GM23338 (cell line): ENCODE results near the gene ALMS1. TPM values are rescaled to one million over a fixed set of nuclear protein-coding genes. Genes with fewer than 3 reads are reported as not detected.

ENCODE experiments used
- ATAC-seq: fragments of 200-7000 bp; cut with Tn5 transposase; 3 replicates; pipeline ENCODE4 v1.9.1; 2020
- DNase-seq: peaks from one replicate; pipeline ENCODE4 v3.0.0-alpha.2; 2015; ENCODE audit warnings: low spot score
- H2AFZ ChIP-seq: fragments of 200-600 bp; sonication (generic); 2 replicates; pipeline ENCODE4 v1.8.0; 2016; ENCODE audit warnings: antibody characterized with exemption, mild to moderate bottlenecking, moderate library complexity
- H3F3A ChIP-seq: fragments of 200-600 bp; sonication (generic); replicated peaks from 2 replicates; pipeline ENCODE4 v1.8.0; 2017; ENCODE audit warnings: antibody characterized with exemption, mixed run types, low read depth
- H3K27ac ChIP-seq: fragments of 200-600 bp; sonication (generic); 2 replicates; pipeline ENCODE4 v1.6.1; 2016; ENCODE audit warnings: low read depth
- H3K27me3 ChIP-seq: fragments of 200-600 bp; sonication (generic); 2 replicates; pipeline ENCODE4 v1.8.0; 2016; ENCODE audit warnings: mild to moderate bottlenecking, mixed run types, moderate library complexity; ENCODE audit not compliant: insufficient read depth
- H3K36me3 ChIP-seq: fragments of 200-600 bp; sonication (generic); 2 replicates; pipeline ENCODE4 v1.8.0; 2016; ENCODE audit warnings: mild to moderate bottlenecking; ENCODE audit not compliant: insufficient read depth
- H3K4me1 ChIP-seq: fragments of 200-600 bp; sonication (generic); 2 replicates; pipeline ENCODE4 v1.8.0; 2016; ENCODE audit warnings: mild to moderate bottlenecking, moderate library complexity; ENCODE audit not compliant: insufficient read depth
- H3K4me2 ChIP-seq: fragments of 200-600 bp; sonication (generic); 2 replicates; pipeline ENCODE4 v1.7.1; 2017; ENCODE audit warnings: mixed run types
- H3K4me3 ChIP-seq: fragments of 200-600 bp; sonication (generic); 2 replicates; pipeline ENCODE4 v1.6.1; 2016; ENCODE audit warnings: mixed run types
- H3K79me2 ChIP-seq: fragments of 200-600 bp; sonication (generic); replicated peaks from 2 replicates; pipeline ENCODE4 v1.8.0; 2017; ENCODE audit warnings: mild to moderate bottlenecking; ENCODE audit not compliant: insufficient read depth
- H3K9me2 ChIP-seq: fragments of 200-600 bp; sonication (generic); 2 replicates; pipeline ENCODE4 v1.8.0; 2017; ENCODE audit not compliant: insufficient read depth
- H4K20me1 ChIP-seq: fragments of 200-600 bp; sonication (generic); replicated peaks from 2 replicates; pipeline ENCODE4 v1.8.0; 2017; ENCODE audit warnings: mild to moderate bottlenecking; ENCODE audit not compliant: insufficient read depth
- H3K27ac Mint-ChIP-seq: 2 replicates; pipeline ENCODE4 v1.8.0; 2020; ENCODE audit warnings: inconsistent platforms, mild to moderate bottlenecking, moderate library complexity, mixed read lengths
- H3K27me3 Mint-ChIP-seq: 3 replicates; pipeline ENCODE4 v1.8.0; 2022; ENCODE audit warnings: low read depth, mild to moderate bottlenecking, moderate library complexity, mixed read lengths, inconsistent platforms; ENCODE audit not compliant: insufficient read depth, poor library complexity
- H3K36me3 Mint-ChIP-seq: 3 replicates; pipeline ENCODE4 v1.8.0; 2021; ENCODE audit warnings: low read depth, mild to moderate bottlenecking, inconsistent platforms, moderate library complexity, mixed read lengths
- H3K4me1 Mint-ChIP-seq: 3 replicates; pipeline ENCODE4 v1.8.0; 2020; ENCODE audit warnings: mild to moderate bottlenecking, inconsistent platforms, mixed read lengths
- H3K4me3 Mint-ChIP-seq: 3 replicates; pipeline ENCODE4 v1.8.0; 2021; ENCODE audit warnings: moderate library complexity, mild to moderate bottlenecking, inconsistent platforms, mixed read lengths
- H3K9me3 Mint-ChIP-seq: 3 replicates; pipeline ENCODE4 v1.8.0; 2020; ENCODE audit warnings: moderate library complexity, mild to moderate bottlenecking, inconsistent platforms, mixed read lengths
- CREB1 ChIP-seq: fragments of 250-450 bp; sonication (Bioruptor Pico); IDR thresholded peaks from 2 replicates; pipeline ENCODE4 v1.5.0; 2020; ENCODE audit warnings: low read depth, mild to moderate bottlenecking, moderate library complexity
- CTCF ChIP-seq, 2 experiments: fragments of 200-600 bp in 1 of 2; sonication (generic) in 1 of 2; conservative IDR thresholded peaks; 2 replicates each; pipeline versions ENCODE4 v1.5.1 to v1.6.1; 2016 to 2017; ENCODE audit warnings: antibody characterized with exemption in 2 of 2, low read depth in 2 of 2, mild to moderate bottlenecking in 2 of 2, moderate library complexity in 1 of 2
- ETS1 ChIP-seq: IDR thresholded peaks from 2 replicates; pipeline ENCODE4 v1.6.1; 2016; ENCODE audit warnings: antibody characterized with exemption
- EZH2 ChIP-seq: fragments of 200-600 bp; sonication (generic); IDR thresholded peaks from one replicate; pipeline ENCODE4 v1.8.0; 2017; ENCODE audit warnings: antibody characterized with exemption, mild to moderate bottlenecking, low read depth; ENCODE audit not compliant: unreplicated experiment
- EZH2phosphoT487 ChIP-seq: fragments of 200-600 bp; sonication (generic); IDR thresholded peaks from one replicate; pipeline ENCODE4 v1.8.1; 2018; ENCODE audit warnings: antibody characterized with exemption; ENCODE audit not compliant: unreplicated experiment
- JUNB ChIP-seq: IDR thresholded peaks from one replicate; pipeline ENCODE4 v1.6.1; 2016; ENCODE audit warnings: antibody characterized with exemption; ENCODE audit not compliant: unreplicated experiment
- NANOG ChIP-seq: IDR thresholded peaks from 2 replicates; pipeline ENCODE4 v1.6.1; 2016; ENCODE audit warnings: antibody characterized with exemption, borderline replicate concordance
- POLR2AphosphoS5 ChIP-seq: IDR thresholded peaks from 2 replicates; pipeline ENCODE4 v1.6.1; 2016; ENCODE audit warnings: antibody characterized with exemption, low read depth
- REST ChIP-seq: IDR thresholded peaks from one replicate; pipeline ENCODE4 v1.6.1; 2018; ENCODE audit warnings: antibody characterized with exemption; ENCODE audit not compliant: unreplicated experiment
- STAT1 ChIP-seq: IDR thresholded peaks from one replicate; pipeline ENCODE4 v1.6.1; 2016; ENCODE audit warnings: antibody characterized with exemption; ENCODE audit not compliant: unreplicated experiment
- ZNF114 ChIP-seq: fragments of 250-450 bp; sonication (Bioruptor Pico); IDR thresholded peaks from 2 replicates; pipeline ENCODE4 v1.5.0; 2020; ENCODE audit warnings: mild to moderate bottlenecking, moderate library complexity
- ZNF331 ChIP-seq: fragments of 250-450 bp; sonication (Bioruptor Pico); IDR thresholded peaks from 2 replicates; pipeline ENCODE4 v1.5.0; 2020; ENCODE audit warnings: low read depth, mild to moderate bottlenecking, moderate library complexity
- ZNF462 ChIP-seq: fragments of 250-450 bp; sonication (Bioruptor Pico); IDR thresholded peaks from 2 replicates; pipeline ENCODE4 v1.5.0; 2020; ENCODE audit warnings: mild to moderate bottlenecking, moderate library complexity
- polyA plus RNA-seq: library from polyadenylated mRNA; unstranded; fragments of >200 nt; fragmentation: Nextera tagmentation; extraction: Ambion mirVana; gene quantifications from 2 replicates; pipeline ENCODE4 v1.2.1, GENCODE V29; 2016
- total RNA-seq: library from RNA; depleted of rRNA; stranded (reverse); fragments of >200 nt; shearing (Covaris generic); gene quantifications from 2 replicates; pipeline ENCODE4 v1.2.3, GENCODE V29; 2014

Gene ALMS1
- total and polyA plus RNA-seq, 2 experiments from 2014 or later = 38.8 to 65.7 TPM

- Mint-ChIP-seq H3K36me3 (no peaks in the 10 kb centered on the region), H3K4me1 (no peaks in the 10 kb centered on the region), H3K27ac (0 out of 2 replicates have a peak overlapping the region, but pooled peaks have one; percentile 1), H3K9me3 (no peaks in the 10 kb centered on the region), H3K4me3 (no peak overlapping the region), H3K27me3 (no peaks in the 10 kb centered on the region)
- no peak overlapping the region for H3K27ac ChIP-seq
- H3K9me2 ChIP-seq = no peaks in the 10 kb centered on the region
- no peak for TF ChIP-seq ZNF114 (CRISPR knock-in tag)
- TF ChIP-seq ZNF462 = no peak
- TF ChIP-seq EZH2 = no peak
- TF ChIP-seq REST = no peak
- TF ChIP-seq POLR2AphosphoS5 = no peak
- TF ChIP-seq STAT1 = no peak
- TF ChIP-seq ETS1 = no peak
- TF ChIP-seq JUNB = no peak
- TF ChIP-seq ZNF331 (CRISPR knock-in tag) = no peak
- TF ChIP-seq EZH2phosphoT487 = no peak
- no peak for TF ChIP-seq NANOG
- no peak for TF ChIP-seq CREB1 (CRISPR knock-in tag)
- TF ChIP-seq CTCF (conservative IDR thresholded peaks at IDR 0.05; ENCODE audit: low read depth in 2 of 2) = no peak
- H3K4me1 ChIP-seq = no peaks in the 10 kb centered on the region
- H3K27me3 ChIP-seq = no peaks in the 10 kb centered on the region
- no peak overlapping the region for H3K4me3 ChIP-seq
- no peaks in the 10 kb centered on the region for H3K36me3 ChIP-seq
- H3F3A ChIP-seq = no peaks in the 10 kb centered on the region
- H3K4me2 ChIP-seq = no peak overlapping the region
- H3K79me2 ChIP-seq = peaks cover 50% of the 10 kb centered on the region
- no peak overlapping the region for H2AFZ ChIP-seq
- ATAC-seq (no peak), DNase-seq (no peak)
- peaks cover 14% of the 10 kb centered on the region for H4K20me1 ChIP-seq
These were observed 30.3 kb downstream of the ALMS1 start for GRCh38 chr2:73415906-73416305.
